OCI-LY3 (cell line): ENCODE data around the gene NAPA.

Source experiments
- EZH2phosphoT487 ChIP-seq: fragments of 200-600 bp; shearing (Covaris generic); IDR thresholded peaks from 2 replicates; pipeline ENCODE4 v1.6.1; 2018; ENCODE audit warnings: antibody characterized with exemption, mixed run types, low read depth
- TF ChIP-seq, protein P1 (sequence below): fragments of 200-600, 300-600 bp; sonication (generic); IDR thresholded peaks from 2 replicates; pipeline ENCODE4 v1.5.1; 2014; ENCODE audit warnings: antibody characterized with exemption, low read length, low read depth

DNA sequence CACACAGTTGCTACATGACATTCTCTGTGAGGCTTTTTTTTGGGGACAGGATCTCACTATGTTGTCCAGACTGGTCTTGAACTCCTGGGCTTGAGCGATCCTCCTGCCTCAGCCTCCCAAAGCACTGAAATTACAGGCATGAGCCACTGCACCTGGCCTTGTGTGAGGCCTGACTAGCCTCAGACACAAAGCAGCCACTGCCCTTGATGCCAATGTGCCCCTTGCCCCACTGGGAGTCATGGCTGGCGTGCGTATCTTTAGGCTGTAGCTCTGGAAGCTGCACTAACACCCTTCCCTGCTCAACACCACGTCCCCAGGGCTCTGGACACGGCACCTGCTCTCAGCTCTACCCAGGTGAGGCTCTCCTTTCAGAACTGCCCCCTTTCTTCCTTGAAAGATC is 16.3 kb downstream of the NAPA start:
- TF ChIP-seq, protein P1, sequence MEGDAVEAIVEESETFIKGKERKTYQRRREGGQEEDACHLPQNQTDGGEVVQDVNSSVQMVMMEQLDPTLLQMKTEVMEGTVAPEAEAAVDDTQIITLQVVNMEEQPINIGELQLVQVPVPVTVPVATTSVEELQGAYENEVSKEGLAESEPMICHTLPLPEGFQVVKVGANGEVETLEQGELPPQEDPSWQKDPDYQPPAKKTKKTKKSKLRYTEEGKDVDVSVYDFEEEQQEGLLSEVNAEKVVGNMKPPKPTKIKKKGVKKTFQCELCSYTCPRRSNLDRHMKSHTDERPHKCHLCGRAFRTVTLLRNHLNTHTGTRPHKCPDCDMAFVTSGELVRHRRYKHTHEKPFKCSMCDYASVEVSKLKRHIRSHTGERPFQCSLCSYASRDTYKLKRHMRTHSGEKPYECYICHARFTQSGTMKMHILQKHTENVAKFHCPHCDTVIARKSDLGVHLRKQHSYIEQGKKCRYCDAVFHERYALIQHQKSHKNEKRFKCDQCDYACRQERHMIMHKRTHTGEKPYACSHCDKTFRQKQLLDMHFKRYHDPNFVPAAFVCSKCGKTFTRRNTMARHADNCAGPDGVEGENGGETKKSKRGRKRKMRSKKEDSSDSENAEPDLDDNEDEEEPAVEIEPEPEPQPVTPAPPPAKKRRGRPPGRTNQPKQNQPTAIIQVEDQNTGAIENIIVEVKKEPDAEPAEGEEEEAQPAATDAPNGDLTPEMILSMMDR, result no peak
- no peak for TF ChIP-seq EZH2phosphoT487
